Mucosa of stomach (tissue), 1 donor: Measurements from ENCODE around the gene TSPAN8.

ENCODE experiments used
- H3K27me3 ChIP-seq: one replicate; pipeline ENCODE4 v1.7.0; 2013; ENCODE audit warnings: mild to moderate bottlenecking, low read length; ENCODE audit not compliant: control insufficient read depth, insufficient read depth
- H3K36me3 ChIP-seq: one replicate; pipeline ENCODE4 v1.7.0; 2013; ENCODE audit warnings: low read length; ENCODE audit not compliant: control insufficient read depth, insufficient read depth
- H3K4me1 ChIP-seq: one replicate; pipeline ENCODE4 v1.7.0; 2013; ENCODE audit warnings: mild to moderate bottlenecking, low read length; ENCODE audit not compliant: control insufficient read depth, insufficient read depth
- H3K4me3 ChIP-seq: one replicate; pipeline ENCODE4 v1.7.0; 2013; ENCODE audit warnings: low read length
- H3K9ac ChIP-seq: one replicate; pipeline ENCODE4 v1.7.0; 2013; ENCODE audit warnings: mild to moderate bottlenecking, low read length, moderate library complexity
- H3K9me3 ChIP-seq: one replicate; pipeline ENCODE4 v1.7.0; 2013; ENCODE audit warnings: mild to moderate bottlenecking, low read length, moderate library complexity; ENCODE audit not compliant: control insufficient read depth
- donor health status: Pancreatic carcinoma.

TSPAN8 gene

GRCh38 chr12:71157601-71158233 is at the start of gene TSPAN8:
Gene TSPAN8 (minus strand): TSS chr12:71157999. CDS start chr12:71157678, 321 bp downstream.
- H3K9ac ChIP-seq, result peak within 1 kb of the TSS; percentile 84
- H3K9me3 ChIP-seq, result no peaks in the 10 kb centered on the region
- H3K36me3 ChIP-seq, result no peaks in the 10 kb centered on the region
- H3K27me3 ChIP-seq, result no peaks in the 10 kb centered on the region
- peaks cover 30% of the 10 kb centered on the region for H3K4me1 ChIP-seq
- H3K4me3 ChIP-seq, result peak within 1 kb of the TSS; percentile 64

GRCh38 chr12:71201136-71201679 is 43.4 kb upstream of the TSPAN8 start:
- Histone ChIP-seq H3K27me3 (no peaks in the 10 kb centered on the region), H3K9me3 (no peaks in the 10 kb centered on the region), H3K9ac (no peak overlapping the region), H3K4me1 (peaks cover 5% of the 10 kb centered on the region), H3K36me3 (no peaks in the 10 kb centered on the region), H3K4me3 (no peak overlapping the region)

- Histone ChIP-seq H3K27me3 (no peaks in the 10 kb centered on the region), H3K36me3 (no peaks in the 10 kb centered on the region), H3K4me3 (no peak overlapping the region), H3K9me3 (no peaks in the 10 kb centered on the region), H3K4me1 (peaks cover 7% of the 10 kb centered on the region), H3K9ac (no peak overlapping the region)
Measured at GRCh38 chr12:71200706-71201105, 42.9 kb upstream of the TSPAN8 start.

GRCh38 chr12:71197460-71197859 is 39.7 kb upstream of the TSPAN8 start:
- H3K4me3 ChIP-seq, result no peak overlapping the region
- H3K9ac ChIP-seq, result no peak overlapping the region
- no peaks in the 10 kb centered on the region for H3K27me3 ChIP-seq
- peaks cover 17% of the 10 kb centered on the region for H3K4me1 ChIP-seq
- H3K36me3 ChIP-seq, result no peaks in the 10 kb centered on the region
- H3K9me3 ChIP-seq, result no peaks in the 10 kb centered on the region

- Histone ChIP-seq H3K27me3 (no peaks in the 10 kb centered on the region), H3K4me3 (no peak overlapping the region), H3K9ac (no peak overlapping the region), H3K36me3 (no peaks in the 10 kb centered on the region), H3K4me1 (peaks cover 17% of the 10 kb centered on the region), H3K9me3 (no peaks in the 10 kb centered on the region)
Measured at GRCh38 chr12:71195338-71195896, 37.6 kb upstream of the TSPAN8 start.

GRCh38 chr12:71194657-71195056 is 36.9 kb upstream of the TSPAN8 start:
- Histone ChIP-seq H3K9me3 (no peaks in the 10 kb centered on the region), H3K4me1 (peaks cover 17% of the 10 kb centered on the region), H3K9ac (no peak overlapping the region)

GRCh38 chr12:71193041-71193440 is 35.2 kb upstream of the TSPAN8 start:
- peaks cover 12% of the 10 kb centered on the region for H3K4me1 ChIP-seq
- no peaks in the 10 kb centered on the region for H3K36me3 ChIP-seq
- no peaks in the 10 kb centered on the region for H3K9me3 ChIP-seq
- H3K4me3 ChIP-seq, result no peak overlapping the region
- H3K27me3 ChIP-seq, result no peaks in the 10 kb centered on the region
- no peak overlapping the region for H3K9ac ChIP-seq

More at GRCh38 chr12:71194657-71195056, 36.9 kb upstream of the TSPAN8 start:
- Histone ChIP-seq H3K36me3 (no peaks in the 10 kb centered on the region), H3K27me3 (no peaks in the 10 kb centered on the region), H3K4me3 (no peak overlapping the region)

- no peak overlapping the region for H3K9ac ChIP-seq
- no peaks in the 10 kb centered on the region for H3K27me3 ChIP-seq
- no peaks in the 10 kb centered on the region for H3K36me3 ChIP-seq
- peaks cover 15% of the 10 kb centered on the region for H3K4me1 ChIP-seq
- H3K4me3 ChIP-seq, result no peak overlapping the region
- no peaks in the 10 kb centered on the region for H3K9me3 ChIP-seq
Measured at GRCh38 chr12:71191509-71192196, 33.9 kb upstream of the TSPAN8 start.

- H3K9me3 ChIP-seq, result no peaks in the 10 kb centered on the region
- no peaks in the 10 kb centered on the region for H3K27me3 ChIP-seq
- no peaks in the 10 kb centered on the region for H3K36me3 ChIP-seq
- H3K4me1 ChIP-seq, result peaks cover 15% of the 10 kb centered on the region
- no peak overlapping the region for H3K9ac ChIP-seq
- H3K4me3 ChIP-seq, result no peak overlapping the region
Measured at GRCh38 chr12:71190822-71191221, 33.0 kb upstream of the TSPAN8 start.

- H3K27me3 ChIP-seq, result no peaks in the 10 kb centered on the region
- no peak overlapping the region for H3K4me3 ChIP-seq
- H3K36me3 ChIP-seq, result no peaks in the 10 kb centered on the region
- H3K9me3 ChIP-seq, result no peaks in the 10 kb centered on the region
- H3K4me1 ChIP-seq, result peaks cover 13% of the 10 kb centered on the region
- no peak overlapping the region for H3K9ac ChIP-seq
Measured at GRCh38 chr12:71187379-71187778, 29.6 kb upstream of the TSPAN8 start.

GRCh38 chr12:71186571-71187288 is 28.9 kb upstream of the TSPAN8 start:
- peaks cover 14% of the 10 kb centered on the region for H3K4me1 ChIP-seq
- H3K27me3 ChIP-seq, result no peaks in the 10 kb centered on the region
- H3K9me3 ChIP-seq, result no peaks in the 10 kb centered on the region
- H3K9ac ChIP-seq, result no peak overlapping the region
- H3K36me3 ChIP-seq, result no peaks in the 10 kb centered on the region
- H3K4me3 ChIP-seq, result no peak overlapping the region

GRCh38 chr12:71183846-71184245 is 26.0 kb upstream of the TSPAN8 start:
- Histone ChIP-seq H3K4me1 (peaks cover 14% of the 10 kb centered on the region), H3K27me3 (no peaks in the 10 kb centered on the region), H3K36me3 (no peaks in the 10 kb centered on the region), H3K4me3 (no peak overlapping the region), H3K9me3 (no peaks in the 10 kb centered on the region), H3K9ac (no peak overlapping the region)
